ENCODE data around the gene TMUB2. TPM values are rescaled to one million over a fixed set of nuclear protein-coding genes. Genes with fewer than 3 reads are reported as not detected.
A peak's percentile ranks its signal among the peaks of the same experiment; 100 is the strongest.

The TMUB2 gene
- total and polyA plus RNA-seq, 2 of the 13 experiments (the other 11 are each of a cell fraction or from before 2014, with no cell fraction given) = 26.9 to 50.8 TPM

- TF ChIP-seq PAXIP1 (CRISPR knock-in tag; conservative IDR thresholded peaks at IDR 0.05) = peak; percentile 54; the same call in 1 of the 2 replicates
- no peak for TF ChIP-seq FLYWCH1 (CRISPR knock-in tag; IDR thresholded peaks at IDR 0.05)
- no peak for TF ChIP-seq ZNF614 (CRISPR knock-in tag; IDR thresholded peaks at IDR 0.05; ENCODE audit: borderline replicate concordance)
- TF ChIP-seq HOXA5 (CRISPR knock-in tag; IDR thresholded peaks at IDR 0.05) = peak; percentile 62; the same call in 1 of the 2 replicates
- TF ChIP-seq PAX8 (CRISPR knock-in tag; IDR thresholded peaks at IDR 0.05; ENCODE audit: borderline replicate concordance) = no peak
- TF ChIP-seq ZNF333 (CRISPR knock-in tag; IDR thresholded peaks at IDR 0.05; ENCODE audit: borderline replicate concordance) = no peak
- peak; percentile 99 for TF ChIP-seq ZBTB25 (CRISPR knock-in tag; IDR thresholded peaks at IDR 0.05)
- no peak for TF ChIP-seq KAT2B (IDR thresholded peaks at IDR 0.05; ENCODE audit: borderline replicate concordance, low read depth, low read length)
- TF ChIP-seq ZNF777 (CRISPR knock-in tag; IDR thresholded peaks at IDR 0.05) = peak; percentile 94
- no peak for TF ChIP-seq ZSCAN22 (CRISPR knock-in tag; IDR thresholded peaks at IDR 0.05)
- peak; percentile 83; the same call in 1 of the 2 replicates for TF ChIP-seq KLF12 (CRISPR knock-in tag; IDR thresholded peaks at IDR 0.05; ENCODE audit: borderline replicate concordance)
- TF ChIP-seq TRIM22 (IDR thresholded peaks at IDR 0.05) = no peak
- no peak for TF ChIP-seq ZNF644 (CRISPR knock-in tag; IDR thresholded peaks at IDR 0.05; ENCODE audit: low read depth)
- TF ChIP-seq NFYC (CRISPR knock-in tag; IDR thresholded peaks at IDR 0.05) = peak; percentile 84
- TF ChIP-seq ZNF557 (CRISPR knock-in tag; IDR thresholded peaks at IDR 0.05) = no peak
- TF ChIP-seq TRAFD1 (CRISPR knock-in tag; IDR thresholded peaks at IDR 0.05; ENCODE audit: borderline replicate concordance) = no peak
- no peak for TF ChIP-seq IKZF4 (CRISPR knock-in tag; IDR thresholded peaks at IDR 0.05; ENCODE audit: borderline replicate concordance, low read depth, not compliant biosample characterization)
- TF ChIP-seq ZNF850 (CRISPR knock-in tag; conservative IDR thresholded peaks at IDR 0.05) = no peak
- TF ChIP-seq CHCHD3 (CRISPR knock-in tag; IDR thresholded peaks at IDR 0.05) = no peak
- no peak for TF ChIP-seq SCMH1 (CRISPR knock-in tag; IDR thresholded peaks at IDR 0.05; ENCODE audit: borderline replicate concordance)
- peak; percentile 87 for TF ChIP-seq MAZ (IDR thresholded peaks at IDR 0.05; ENCODE audit: borderline replicate concordance, low read depth, low read length)
- TF ChIP-seq MAZ (CRISPR knock-in tag; IDR thresholded peaks at IDR 0.05; ENCODE audit: low read depth) = peak; percentile 78; the same call in 1 of the 2 replicates
Measured at GRCh38 chr17:44199553-44200477, 13.0 kb downstream of the TMUB2 start, which contains the start of gene ATXN7L3 (continued).

All from HepG2 (cell line).